Neural cell (in vitro differentiated cells): ENCODE results near the gene VWA8. TPM values are rescaled to one million over a fixed set of nuclear protein-coding genes. Genes with fewer than 3 reads are reported as not detected.

Experiments
- H2AFZ ChIP-seq: fragments of 200-600, 300-800 bp; sonication (generic), shearing (Covaris generic); 2 replicates; pipeline ENCODE4 v1.6.0; 2014; ENCODE audit warnings: low read depth, mild to moderate bottlenecking, antibody characterized with exemption, low read length, moderate library complexity
- H3F3A ChIP-seq: fragments of 200-600 bp; shearing (Covaris generic); 2 replicates; pipeline ENCODE4 v1.6.1; 2016; ENCODE audit warnings: mild to moderate bottlenecking, moderate library complexity, mixed read lengths, antibody characterized with exemption, low read length; ENCODE audit not compliant: insufficient read depth, poor library complexity, severe bottlenecking
- H3K27ac ChIP-seq: fragments of 200-600, 300-800 bp; sonication (generic), shearing (Covaris generic); 2 replicates; pipeline ENCODE4 v1.5.1; 2014; ENCODE audit warnings: mild to moderate bottlenecking, low read length, moderate library complexity
- H3K27me3 ChIP-seq: fragments of 300-800, 200-600 bp; sonication (generic), shearing (Covaris generic); 2 replicates; pipeline ENCODE4 v1.6.0; 2014; ENCODE audit warnings: mild to moderate bottlenecking, low read depth, low read length, moderate library complexity; ENCODE audit not compliant: insufficient read depth
- H3K36me3 ChIP-seq: fragments of 300-800, 200-600 bp; sonication (generic), shearing (Covaris generic); 2 replicates; pipeline ENCODE4 v1.5.1; 2014; ENCODE audit warnings: mild to moderate bottlenecking, antibody characterized with exemption, low read length, moderate library complexity; ENCODE audit not compliant: insufficient read depth
- H3K4me2 ChIP-seq: fragments of 300-800, 200-600 bp; sonication (generic), shearing (Covaris generic); 2 replicates; pipeline ENCODE4 v1.6.0; 2014; ENCODE audit warnings: mild to moderate bottlenecking, low read length
- H3K4me3 ChIP-seq: fragments of 300-800, 200-600 bp; sonication (generic), shearing (Covaris generic); 2 replicates; pipeline ENCODE4 v1.5.1; 2014; ENCODE audit warnings: mild to moderate bottlenecking, low read length, moderate library complexity
- H3K79me2 ChIP-seq: fragments of 200-600 bp; shearing (Covaris generic); replicated peaks from 2 replicates; pipeline ENCODE4 v1.6.0; 2014; ENCODE audit warnings: mild to moderate bottlenecking, low read length, moderate library complexity; ENCODE audit not compliant: insufficient read depth
- H3K9ac ChIP-seq: fragments of 300-800, 200-600 bp; sonication (generic), shearing (Covaris generic); 2 replicates; pipeline ENCODE4 v1.6.1; 2016; ENCODE audit warnings: mild to moderate bottlenecking, low read length, mixed read lengths
- H3K9me2 ChIP-seq: fragments of 200-600 bp; shearing (Covaris generic); 2 replicates; pipeline ENCODE4 v1.6.1; 2016; ENCODE audit warnings: mild to moderate bottlenecking, low read length, mixed read lengths; ENCODE audit not compliant: insufficient read depth
- H3K9me3 ChIP-seq: fragments of 200-600, 300-800 bp; sonication (generic), shearing (Covaris generic); 2 replicates; pipeline ENCODE4 v1.6.1; 2016; ENCODE audit warnings: mild to moderate bottlenecking, mixed run types, low read length, moderate library complexity, mixed read lengths
- H4K20me1 ChIP-seq: fragments of 200-600 bp; shearing (Covaris generic); 2 replicates; pipeline ENCODE4 v1.6.1; 2016; ENCODE audit warnings: mild to moderate bottlenecking, mixed run types; ENCODE audit not compliant: insufficient read depth
- EP300 ChIP-seq: fragments of 450-650 bp; conservative IDR thresholded peaks from 2 replicates; pipeline ENCODE4 v1.6.1; 2014; ENCODE audit warnings: antibody characterized with exemption, mild to moderate bottlenecking, moderate library complexity; ENCODE audit not compliant: poor library complexity, severe bottlenecking
- EZH2 ChIP-seq: fragments of 200-600, 300-800 bp; shearing (Covaris generic), sonication (generic); IDR thresholded peaks from 2 replicates; pipeline ENCODE4 v1.6.1; 2014; ENCODE audit warnings: antibody characterized with exemption, low read length, borderline replicate concordance, mild to moderate bottlenecking; ENCODE audit not compliant: insufficient read depth, poor library complexity, severe bottlenecking
- MXI1 ChIP-seq: fragments of 450-650 bp; conservative IDR thresholded peaks from 2 replicates; pipeline ENCODE4 v1.6.1; 2014; ENCODE audit warnings: antibody characterized with exemption, mild to moderate bottlenecking; ENCODE audit not compliant: poor library complexity, severe bottlenecking
- POLR2AphosphoS5 ChIP-seq: IDR thresholded peaks from 2 replicates; pipeline ENCODE4 v1.6.1; 2012
- RAD21 ChIP-seq: fragments of 450-650 bp; conservative IDR thresholded peaks from 2 replicates; pipeline ENCODE4 v1.6.1; 2014; ENCODE audit warnings: antibody characterized with exemption, mild to moderate bottlenecking, moderate library complexity
- SMC3 ChIP-seq: fragments of 450-650 bp; conservative IDR thresholded peaks from 2 replicates; pipeline ENCODE4 v1.6.1; 2014; ENCODE audit warnings: antibody characterized with exemption, mild to moderate bottlenecking, moderate library complexity; ENCODE audit not compliant: poor library complexity
- TAF1 ChIP-seq: IDR thresholded peaks from 2 replicates; pipeline ENCODE4 v1.6.1; 2012; ENCODE audit warnings: low read depth
- polyA plus RNA-seq: library from polyadenylated mRNA; depleted of rRNA; stranded (reverse); fragments of >200 nt; gene quantifications from 2 replicates; pipeline ENCODE4 v1.2.3, GENCODE V29; 2014
- TF ChIP-seq, protein P1 (sequence below): IDR thresholded peaks from 2 replicates; pipeline ENCODE4 v1.6.1; 2012; ENCODE audit warnings: borderline replicate concordance
- TF ChIP-seq, protein P2 (sequence below): fragments of 450-650 bp; IDR thresholded peaks from 2 replicates; pipeline ENCODE4 v1.5.1; 2014; ENCODE audit warnings: antibody characterized with exemption, mild to moderate bottlenecking, moderate library complexity; ENCODE audit not compliant: poor library complexity, severe bottlenecking

Gene VWA8
- polyA plus RNA-seq, 1 donor from 2014 or later: 3.6 TPM

DNA sequence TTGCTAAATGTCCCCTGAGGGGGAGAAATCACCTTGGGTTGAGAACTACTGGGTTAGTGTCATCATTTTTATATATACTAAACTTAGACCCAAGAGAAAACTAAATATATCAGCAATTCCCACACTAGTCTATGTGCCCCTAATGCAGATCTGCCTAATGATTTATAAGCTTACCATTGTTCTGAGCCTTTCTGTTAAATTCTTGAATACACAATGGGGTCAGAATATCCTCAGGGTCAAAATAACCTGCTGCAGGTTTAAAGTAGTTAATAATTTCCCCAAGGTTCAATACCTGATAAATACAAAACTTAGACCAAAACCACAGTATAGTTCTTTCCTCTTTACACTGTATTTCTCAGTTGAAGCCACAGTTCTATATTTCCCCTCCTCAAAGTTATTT is 4.6 kb downstream of the VWA8 start:
- Histone ChIP-seq H3K79me2 (peaks cover 6% of the 10 kb centered on the region), H3F3A (no peaks in the 10 kb centered on the region), H3K9me3 (no peaks in the 10 kb centered on the region), H4K20me1 (no peaks in the 10 kb centered on the region), H3K27ac (no peak overlapping the region), H3K27me3 (no peaks in the 10 kb centered on the region), H3K9me2 (no peaks in the 10 kb centered on the region), H3K36me3 (no peaks in the 10 kb centered on the region), H2AFZ (no peak overlapping the region), H3K4me2 (no peak overlapping the region), H3K9ac (no peak overlapping the region), H3K4me3 (no peak overlapping the region)
- TF ChIP-seq EZH2 (no peak), EP300 (no peak), RAD21 (no peak), MXI1 (no peak), SMC3 (no peak), POLR2AphosphoS5 (no peak), TAF1 (no peak)
- TF ChIP-seq, protein P1, sequence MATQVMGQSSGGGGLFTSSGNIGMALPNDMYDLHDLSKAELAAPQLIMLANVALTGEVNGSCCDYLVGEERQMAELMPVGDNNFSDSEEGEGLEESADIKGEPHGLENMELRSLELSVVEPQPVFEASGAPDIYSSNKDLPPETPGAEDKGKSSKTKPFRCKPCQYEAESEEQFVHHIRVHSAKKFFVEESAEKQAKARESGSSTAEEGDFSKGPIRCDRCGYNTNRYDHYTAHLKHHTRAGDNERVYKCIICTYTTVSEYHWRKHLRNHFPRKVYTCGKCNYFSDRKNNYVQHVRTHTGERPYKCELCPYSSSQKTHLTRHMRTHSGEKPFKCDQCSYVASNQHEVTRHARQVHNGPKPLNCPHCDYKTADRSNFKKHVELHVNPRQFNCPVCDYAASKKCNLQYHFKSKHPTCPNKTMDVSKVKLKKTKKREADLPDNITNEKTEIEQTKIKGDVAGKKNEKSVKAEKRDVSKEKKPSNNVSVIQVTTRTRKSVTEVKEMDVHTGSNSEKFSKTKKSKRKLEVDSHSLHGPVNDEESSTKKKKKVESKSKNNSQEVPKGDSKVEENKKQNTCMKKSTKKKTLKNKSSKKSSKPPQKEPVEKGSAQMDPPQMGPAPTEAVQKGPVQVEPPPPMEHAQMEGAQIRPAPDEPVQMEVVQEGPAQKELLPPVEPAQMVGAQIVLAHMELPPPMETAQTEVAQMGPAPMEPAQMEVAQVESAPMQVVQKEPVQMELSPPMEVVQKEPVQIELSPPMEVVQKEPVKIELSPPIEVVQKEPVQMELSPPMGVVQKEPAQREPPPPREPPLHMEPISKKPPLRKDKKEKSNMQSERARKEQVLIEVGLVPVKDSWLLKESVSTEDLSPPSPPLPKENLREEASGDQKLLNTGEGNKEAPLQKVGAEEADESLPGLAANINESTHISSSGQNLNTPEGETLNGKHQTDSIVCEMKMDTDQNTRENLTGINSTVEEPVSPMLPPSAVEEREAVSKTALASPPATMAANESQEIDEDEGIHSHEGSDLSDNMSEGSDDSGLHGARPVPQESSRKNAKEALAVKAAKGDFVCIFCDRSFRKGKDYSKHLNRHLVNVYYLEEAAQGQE: no peak
- TF ChIP-seq, protein P2, sequence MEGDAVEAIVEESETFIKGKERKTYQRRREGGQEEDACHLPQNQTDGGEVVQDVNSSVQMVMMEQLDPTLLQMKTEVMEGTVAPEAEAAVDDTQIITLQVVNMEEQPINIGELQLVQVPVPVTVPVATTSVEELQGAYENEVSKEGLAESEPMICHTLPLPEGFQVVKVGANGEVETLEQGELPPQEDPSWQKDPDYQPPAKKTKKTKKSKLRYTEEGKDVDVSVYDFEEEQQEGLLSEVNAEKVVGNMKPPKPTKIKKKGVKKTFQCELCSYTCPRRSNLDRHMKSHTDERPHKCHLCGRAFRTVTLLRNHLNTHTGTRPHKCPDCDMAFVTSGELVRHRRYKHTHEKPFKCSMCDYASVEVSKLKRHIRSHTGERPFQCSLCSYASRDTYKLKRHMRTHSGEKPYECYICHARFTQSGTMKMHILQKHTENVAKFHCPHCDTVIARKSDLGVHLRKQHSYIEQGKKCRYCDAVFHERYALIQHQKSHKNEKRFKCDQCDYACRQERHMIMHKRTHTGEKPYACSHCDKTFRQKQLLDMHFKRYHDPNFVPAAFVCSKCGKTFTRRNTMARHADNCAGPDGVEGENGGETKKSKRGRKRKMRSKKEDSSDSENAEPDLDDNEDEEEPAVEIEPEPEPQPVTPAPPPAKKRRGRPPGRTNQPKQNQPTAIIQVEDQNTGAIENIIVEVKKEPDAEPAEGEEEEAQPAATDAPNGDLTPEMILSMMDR: no peak

DNA sequence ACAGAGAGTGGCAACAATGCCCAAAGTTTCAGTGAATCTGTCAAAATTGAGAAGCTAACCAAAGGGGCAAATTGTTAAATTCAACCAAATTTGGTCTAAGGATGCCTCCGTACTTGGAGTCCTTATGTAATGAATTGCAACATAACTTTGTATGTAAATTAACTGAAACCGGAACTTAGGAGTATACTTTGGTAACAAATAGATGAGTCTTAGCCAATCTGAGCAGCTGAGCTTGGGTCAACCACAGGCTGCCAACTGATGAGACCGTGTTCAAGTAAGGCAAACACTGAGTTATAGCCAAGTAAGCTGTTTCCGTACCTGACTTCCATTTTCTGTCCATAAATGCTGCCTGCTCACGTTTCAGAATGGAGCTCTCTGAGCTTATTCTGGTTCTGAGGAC is 5.3 kb downstream of the VWA8 start:
- H2AFZ ChIP-seq: no peak overlapping the region
- no peak overlapping the region for H3K27ac ChIP-seq
- H4K20me1 ChIP-seq: no peaks in the 10 kb centered on the region
- H3K9ac ChIP-seq: no peak overlapping the region
- no peaks in the 10 kb centered on the region for H3K27me3 ChIP-seq
- no peaks in the 10 kb centered on the region for H3F3A ChIP-seq
- H3K9me2 ChIP-seq: no peaks in the 10 kb centered on the region
- no peaks in the 10 kb centered on the region for H3K36me3 ChIP-seq
- H3K4me3 ChIP-seq: no peak overlapping the region
- H3K79me2 ChIP-seq: peaks cover 6% of the 10 kb centered on the region
- H3K9me3 ChIP-seq: no peaks in the 10 kb centered on the region
- H3K4me2 ChIP-seq: no peak overlapping the region
- no peak for TF ChIP-seq EP300
- TF ChIP-seq, protein P1: no peak
- no peak for TF ChIP-seq TAF1
- TF ChIP-seq SMC3: no peak
- TF ChIP-seq EZH2: no peak
- no peak for TF ChIP-seq POLR2AphosphoS5
- no peak for TF ChIP-seq MXI1
- TF ChIP-seq RAD21: no peak
- TF ChIP-seq, protein P2: no peak
